Astrocyte (in vitro differentiated cells and primary cell): ENCODE data around the gene ARL15.

ENCODE experiments used
- CTCF ChIP-seq: IDR thresholded peaks from 2 replicates; pipeline ENCODE4 v1.5.1; 2011; ENCODE audit warnings: low read depth, mild to moderate bottlenecking, inconsistent platforms, low read length, moderate library complexity; ENCODE audit not compliant: insufficient read depth
- EZH2 ChIP-seq: IDR thresholded peaks from 2 replicates; pipeline ENCODE4 v1.6.1; 2012; ENCODE audit warnings: mild to moderate bottlenecking, low read length, inconsistent platforms; ENCODE audit not compliant: insufficient read depth

GRCh38 chr5:54301849-54302248 is 8.5 kb downstream of the ARL15 start:
- TF ChIP-seq CTCF, result no peak
- TF ChIP-seq EZH2, result no peak
